ENCODE measurements around the gene APLNR. TPM values are rescaled to one million over a fixed set of nuclear protein-coding genes. Genes with fewer than 3 reads are reported as not detected.

APLNR gene
- total RNA-seq, 2 experiments from 2014 or later, result not detected

DNA sequence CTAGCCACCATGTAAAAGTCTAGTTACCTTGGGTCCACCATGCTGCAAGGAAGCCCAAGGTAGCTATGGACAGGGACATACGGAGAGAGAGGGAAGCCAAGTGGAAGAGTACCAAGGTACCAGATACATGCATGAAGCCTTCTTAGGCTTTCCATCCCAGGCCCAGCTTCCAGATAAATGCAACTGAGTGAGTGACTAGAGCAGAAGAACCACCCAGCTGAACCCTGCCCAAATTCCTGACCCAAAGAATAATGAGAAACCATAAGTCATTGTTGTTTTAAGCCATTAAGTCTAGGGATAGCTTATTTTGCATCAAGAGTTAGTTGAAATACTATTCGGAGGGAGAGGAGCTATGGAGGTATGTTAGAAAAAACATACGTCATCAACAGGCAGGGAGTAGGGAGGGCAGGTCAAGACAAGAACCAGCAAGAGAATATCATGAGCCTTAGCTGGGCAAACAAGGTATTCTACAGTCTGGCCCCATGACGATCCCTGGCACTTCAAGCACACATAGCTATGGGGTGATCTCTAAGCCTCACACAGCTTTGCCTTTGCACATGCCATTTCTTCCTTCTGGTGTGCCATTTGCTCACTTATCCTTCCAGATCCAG lies 36.5 kb upstream of the APLNR start:
- H3K9me3 Mint-ChIP-seq, result peaks cover 11% of the 10 kb centered on the region
- H3K36me3 Mint-ChIP-seq (ENCODE audit: low read depth), result no peaks in the 10 kb centered on the region

DNA sequence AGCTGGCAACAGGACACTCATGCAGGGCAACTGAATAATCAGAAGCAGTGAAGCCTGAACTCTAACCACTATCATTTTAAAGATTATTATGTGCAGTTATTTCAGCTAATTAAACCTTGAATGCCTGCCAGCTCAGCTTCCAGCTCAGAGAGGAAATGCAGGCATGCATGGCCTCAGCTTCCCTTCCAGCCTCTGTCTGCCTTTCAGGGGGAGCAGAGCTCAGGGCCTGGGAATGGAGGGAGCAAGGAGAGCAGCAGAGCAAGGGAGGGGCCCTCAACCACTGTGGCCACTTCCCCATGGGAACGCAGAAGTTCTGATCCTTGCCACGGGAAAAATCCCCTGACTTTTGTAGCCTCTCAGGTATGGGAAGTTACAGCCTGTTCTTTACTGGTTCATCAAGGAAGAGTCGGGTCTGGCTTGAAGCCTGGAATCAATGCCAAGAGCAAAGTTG lies 32.5 kb upstream of the APLNR start:
- H3K9me3 Mint-ChIP-seq, result peaks cover 31% of the 10 kb centered on the region
- no peaks in the 10 kb centered on the region for H3K36me3 Mint-ChIP-seq (ENCODE audit: low read depth)
- H3K27me3 Mint-ChIP-seq (ENCODE audit: low read depth), result peaks cover 8% of the 10 kb centered on the region
- H3K4me1 Mint-ChIP-seq (ENCODE audit: low read depth), result no peaks in the 10 kb centered on the region
- H3K4me3 Mint-ChIP-seq, result no peak overlapping the region
- H3K27ac Mint-ChIP-seq, result no peak overlapping the region
- DNase-seq, result no peak
- CTCF ChIA-PET, result interaction anchor here (1.6 kb wide), 1 partner anchor 20 kb away, joined by 8 read pairs; no protein-coding TSS in a partner anchor
- intact Hi-C loops (cut with micrococcal nuclease), result no loop called here

More for the DNA sequence above, 36.5 kb upstream of the APLNR start:
- CTCF ChIA-PET, result interaction anchor here (0.6 to 0.7 kb wide), 2 partner anchors 52 to 432 kb away, joined by 3 read pairs; no protein-coding TSS in a partner anchor
- H3K4me1 Mint-ChIP-seq (ENCODE audit: low read depth), result peaks cover 5% of the 10 kb centered on the region
- H3K27ac Mint-ChIP-seq, result no peak overlapping the region
- intact Hi-C loops (cut with micrococcal nuclease), result no loop called here
- H3K4me3 Mint-ChIP-seq, result no peak overlapping the region
- DNase-seq, result no peak
- H3K27me3 Mint-ChIP-seq (ENCODE audit: low read depth), result peaks cover 20% of the 10 kb centered on the region

DNA sequence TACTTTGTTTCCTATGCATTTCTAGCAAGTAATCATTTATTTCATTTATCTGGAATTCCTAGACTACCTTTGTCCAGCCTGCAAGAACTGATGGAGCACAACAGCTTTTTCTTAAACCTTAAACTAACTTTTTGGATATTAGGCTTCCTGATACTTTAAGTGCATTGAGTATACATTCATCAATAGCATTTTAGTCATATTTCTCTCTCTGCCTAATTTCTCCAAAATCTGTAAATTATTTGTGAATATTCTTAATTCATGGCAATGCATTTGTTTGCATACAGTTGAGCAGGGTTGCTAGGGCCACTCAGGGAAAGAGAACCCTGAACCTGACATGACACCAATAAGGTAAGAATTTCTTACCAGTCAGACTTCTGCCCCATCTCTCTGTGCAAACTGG lies 29.1 kb upstream of the APLNR start:
- CTCF ChIA-PET, result interaction anchor here (0.7 kb wide), 1 partner anchor 104 kb away, joined by 5 read pairs; no protein-coding TSS in a partner anchor

DNA sequence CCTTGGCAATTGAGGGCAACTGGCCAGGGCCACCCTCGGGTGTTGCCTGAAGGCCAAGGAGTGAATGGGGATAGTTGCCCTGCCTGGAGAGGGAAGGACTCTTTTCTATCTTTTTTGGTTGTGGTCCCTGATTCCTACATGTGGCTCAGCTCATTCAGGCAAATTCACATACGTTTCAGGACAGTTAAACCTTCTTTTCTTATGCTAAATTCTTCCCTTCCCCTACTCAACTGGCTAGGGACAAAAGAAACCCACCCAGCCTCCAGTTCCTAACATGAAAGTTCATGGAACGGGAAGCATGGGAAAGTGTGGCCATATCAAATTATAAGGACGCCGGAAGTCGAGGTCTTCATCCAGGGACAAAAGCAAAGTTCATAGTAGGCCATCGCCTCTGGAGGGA lies 26.3 kb upstream of the APLNR start:
- no peaks in the 10 kb centered on the region for H3K36me3 Mint-ChIP-seq (ENCODE audit: low read depth)
- no peaks in the 10 kb centered on the region for H3K4me1 Mint-ChIP-seq (ENCODE audit: low read depth)
- peaks cover 23% of the 10 kb centered on the region for H3K27me3 Mint-ChIP-seq (ENCODE audit: low read depth)
- peaks cover 22% of the 10 kb centered on the region for H3K9me3 Mint-ChIP-seq
- CTCF ChIA-PET, result interaction anchor here (0.9 kb wide), 1 partner anchor 13 kb away, joined by 5 read pairs; no protein-coding TSS in a partner anchor
- no peak for DNase-seq
- no peak overlapping the region for H3K27ac Mint-ChIP-seq
- H3K4me3 Mint-ChIP-seq, result no peak overlapping the region
- intact Hi-C loops (cut with micrococcal nuclease), result no loop called here

More for the DNA sequence above, 29.1 kb upstream of the APLNR start:
- Mint-ChIP-seq H3K4me3 (no peak overlapping the region), H3K27me3 (ENCODE audit: low read depth) (peaks cover 21% of the 10 kb centered on the region), H3K4me1 (ENCODE audit: low read depth) (no peaks in the 10 kb centered on the region), H3K36me3 (ENCODE audit: low read depth) (no peaks in the 10 kb centered on the region), H3K9me3 (peaks cover 20% of the 10 kb centered on the region), H3K27ac (no peak overlapping the region)
- intact Hi-C loops (cut with micrococcal nuclease), result no loop called here
- DNase-seq, result no peak

DNA sequence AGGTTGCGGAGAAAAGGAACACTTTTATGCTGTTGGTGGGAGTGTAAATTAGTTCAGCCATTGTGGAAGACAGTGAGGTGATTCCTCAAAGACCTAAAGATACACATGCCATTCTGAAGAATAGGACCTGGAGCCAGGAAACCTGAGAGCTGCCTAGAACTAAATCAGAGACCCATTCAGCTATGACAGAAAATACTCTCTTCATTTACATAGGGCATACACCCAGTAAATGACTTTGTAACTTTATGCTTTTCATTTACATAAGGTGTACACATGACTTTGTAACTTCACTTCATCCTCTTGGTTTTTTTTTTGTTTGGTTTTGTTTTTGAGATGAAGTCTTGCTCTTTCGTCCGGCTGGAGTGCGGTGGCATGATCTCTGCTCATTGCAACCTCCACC lies 25.1 kb upstream of the APLNR start:
- H3K4me3 Mint-ChIP-seq, result no peak overlapping the region
- CTCF ChIA-PET, result no interaction called here

DNA sequence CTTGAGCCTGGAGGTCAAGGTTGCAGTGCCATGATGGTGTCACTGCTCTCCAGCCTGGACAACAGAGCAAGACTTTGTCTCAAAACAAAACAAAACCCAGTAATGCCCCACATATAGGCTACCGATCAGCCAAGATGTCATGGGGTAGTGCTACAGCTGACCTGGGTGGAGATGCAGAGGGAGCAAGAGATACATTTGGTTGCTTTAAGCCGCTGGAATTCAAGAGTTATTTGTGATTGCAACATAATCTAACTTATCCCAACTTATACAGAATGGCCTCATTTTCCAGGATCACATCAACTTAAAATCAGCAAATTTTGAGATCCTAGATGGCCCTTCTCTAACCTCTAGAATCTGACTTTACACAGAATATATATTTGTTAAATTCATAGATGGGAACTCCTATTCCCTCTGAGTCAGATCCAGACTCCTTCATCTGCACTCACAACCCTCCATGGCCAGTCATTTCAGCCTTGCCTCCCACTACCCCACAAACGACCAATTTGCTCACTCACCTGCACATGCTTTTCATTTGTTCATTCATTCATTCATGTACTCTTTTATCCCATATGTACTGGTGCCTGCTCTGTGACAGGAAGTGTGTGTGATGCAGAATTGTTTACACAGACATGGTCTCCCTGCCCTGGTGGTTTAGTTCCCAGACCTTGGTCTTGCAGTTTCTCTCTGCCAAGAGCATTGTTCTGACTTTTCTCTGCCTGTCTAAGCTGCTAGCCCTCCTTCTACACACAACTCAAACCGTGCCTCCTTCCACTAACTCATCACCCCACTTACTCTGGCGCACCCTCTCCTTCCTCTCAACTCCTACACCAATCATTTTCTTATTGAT lies 24.1 kb upstream of the APLNR start:
- H3K4me3 Mint-ChIP-seq, result no peak overlapping the region
- no peak overlapping the region for H3K27ac Mint-ChIP-seq
- H3K9me3 Mint-ChIP-seq, result peaks cover 12% of the 10 kb centered on the region
- H3K4me1 Mint-ChIP-seq (ENCODE audit: low read depth), result no peaks in the 10 kb centered on the region
- H3K27me3 Mint-ChIP-seq (ENCODE audit: low read depth), result peaks cover 20% of the 10 kb centered on the region
- H3K36me3 Mint-ChIP-seq (ENCODE audit: low read depth), result no peaks in the 10 kb centered on the region
- DNase-seq, result no peak
- CTCF ChIA-PET, result interaction anchor here (0.9 to 1.6 kb wide), 3 partner anchors 9 to 14 kb away, joined by 3 to 8 read pairs (median 3); no protein-coding TSS in a partner anchor
- intact Hi-C loops (cut with micrococcal nuclease), result no loop called here

More for the DNA sequence above, 25.1 kb upstream of the APLNR start:
- Mint-ChIP-seq H3K4me1 (ENCODE audit: low read depth) (no peaks in the 10 kb centered on the region), H3K9me3 (peaks cover 16% of the 10 kb centered on the region), H3K36me3 (ENCODE audit: low read depth) (no peaks in the 10 kb centered on the region), H3K27me3 (ENCODE audit: low read depth) (peaks cover 20% of the 10 kb centered on the region), H3K27ac (no peak overlapping the region)
- intact Hi-C loops (cut with micrococcal nuclease), result no loop called here
- DNase-seq, result no peak

- H3K4me3 Mint-ChIP-seq, result no peak overlapping the region
- CTCF ChIA-PET, result no interaction called here
- H3K27ac Mint-ChIP-seq, result no peak overlapping the region
- H3K27me3 Mint-ChIP-seq (ENCODE audit: low read depth), result peaks cover 44% of the 10 kb centered on the region
- no peaks in the 10 kb centered on the region for H3K4me1 Mint-ChIP-seq (ENCODE audit: low read depth)
- intact Hi-C loops (cut with micrococcal nuclease), result no loop called here
- H3K9me3 Mint-ChIP-seq, result peaks cover 3% of the 10 kb centered on the region
- no peaks in the 10 kb centered on the region for H3K36me3 Mint-ChIP-seq (ENCODE audit: low read depth)
- DNase-seq, result no peak
These were observed 19.1 kb upstream of the APLNR start for GRCh38 chr11:57256119-57256518.

DNA sequence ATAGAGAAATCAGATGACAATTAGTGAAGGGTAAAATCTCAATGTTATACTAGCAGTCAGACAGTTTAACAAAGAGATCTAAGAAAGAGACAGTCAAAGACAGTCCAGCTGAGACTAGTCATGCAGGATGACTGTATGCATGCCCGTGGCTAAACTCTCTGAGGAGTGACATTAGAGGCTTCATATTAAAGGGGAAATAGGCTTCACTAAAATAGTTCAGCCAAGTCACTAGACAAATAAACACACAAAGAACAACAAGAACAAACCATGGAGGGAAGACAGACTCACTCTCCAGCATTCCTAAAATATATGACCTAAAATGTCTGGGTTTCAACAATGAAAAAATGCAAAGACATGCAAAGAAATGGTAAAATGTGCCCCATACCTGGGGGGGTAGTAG lies 18.6 kb upstream of the APLNR start:
- intact Hi-C loops (cut with micrococcal nuclease), result no loop called here
- no peaks in the 10 kb centered on the region for H3K36me3 Mint-ChIP-seq (ENCODE audit: low read depth)
- H3K27me3 Mint-ChIP-seq (ENCODE audit: low read depth), result peaks cover 49% of the 10 kb centered on the region
- no peak overlapping the region for H3K27ac Mint-ChIP-seq
- no peak overlapping the region for H3K4me3 Mint-ChIP-seq
- H3K9me3 Mint-ChIP-seq, result peaks cover 3% of the 10 kb centered on the region
- CTCF ChIA-PET, result interaction anchor here (1.1 to 1.2 kb wide), 2 partner anchors 19 to 415 kb away, joined by 3 to 4 read pairs; no protein-coding TSS in a partner anchor
- DNase-seq, result no peak
- no peaks in the 10 kb centered on the region for H3K4me1 Mint-ChIP-seq (ENCODE audit: low read depth)

DNA sequence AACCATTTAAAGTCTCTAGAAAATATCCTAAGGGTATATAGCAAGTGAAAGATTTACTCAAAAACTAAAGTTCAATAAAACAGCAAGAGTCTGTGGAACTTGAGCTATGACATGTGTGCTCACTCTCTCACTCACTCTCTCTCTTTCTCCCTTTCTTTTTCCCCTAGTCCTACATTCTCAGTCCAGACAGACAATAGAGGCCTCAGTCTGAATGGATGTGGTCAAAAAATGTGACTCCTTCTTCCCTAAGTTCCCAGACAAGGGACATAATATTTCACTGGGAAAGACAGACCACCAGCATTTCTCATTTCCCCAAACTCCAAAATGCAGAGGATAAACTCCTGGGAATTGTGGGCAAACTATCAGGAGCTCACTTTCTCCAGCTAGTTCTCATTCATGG lies 17.6 kb upstream of the APLNR start:
- H3K27me3 Mint-ChIP-seq (ENCODE audit: low read depth), result peaks cover 49% of the 10 kb centered on the region
- CTCF ChIA-PET, result interaction anchor here (1.1 to 1.2 kb wide), 2 partner anchors 20 to 414 kb away, joined by 3 to 4 read pairs; no protein-coding TSS in a partner anchor
- peaks cover 3% of the 10 kb centered on the region for H3K9me3 Mint-ChIP-seq
- H3K4me3 Mint-ChIP-seq, result no peak overlapping the region
- intact Hi-C loops (cut with micrococcal nuclease), result no loop called here
- H3K27ac Mint-ChIP-seq, result no peak overlapping the region
- H3K36me3 Mint-ChIP-seq (ENCODE audit: low read depth), result no peaks in the 10 kb centered on the region
- no peak for DNase-seq
- peaks cover 2% of the 10 kb centered on the region for H3K4me1 Mint-ChIP-seq (ENCODE audit: low read depth)

GRCh38 chr11:57251491-57252104 lies 14.5 kb upstream of the APLNR start:
- CTCF ChIA-PET, result interaction anchor here (0.7 to 3.2 kb wide), 5 partner anchors 9 to 411 kb away, joined by 3 to 12 read pairs (median 4); no protein-coding TSS in a partner anchor
- no peak for DNase-seq
- no peak overlapping the region for H3K27ac Mint-ChIP-seq
- H3K4me3 Mint-ChIP-seq, result no peak overlapping the region
- H3K36me3 Mint-ChIP-seq (ENCODE audit: low read depth), result no peaks in the 10 kb centered on the region
- intact Hi-C loops (cut with micrococcal nuclease), result no loop called here
- no peaks in the 10 kb centered on the region for H3K9me3 Mint-ChIP-seq
- peaks cover 46% of the 10 kb centered on the region for H3K27me3 Mint-ChIP-seq (ENCODE audit: low read depth)
- peaks cover 2% of the 10 kb centered on the region for H3K4me1 Mint-ChIP-seq (ENCODE audit: low read depth)

- Mint-ChIP-seq H3K9me3 (no peaks in the 10 kb centered on the region), H3K27ac (no peak overlapping the region), H3K4me3 (no peak overlapping the region), H3K27me3 (ENCODE audit: low read depth) (peaks cover 45% of the 10 kb centered on the region), H3K36me3 (ENCODE audit: low read depth) (no peaks in the 10 kb centered on the region), H3K4me1 (ENCODE audit: low read depth) (peaks cover 2% of the 10 kb centered on the region)
- DNase-seq, result no peak
- intact Hi-C loops (cut with micrococcal nuclease), result no loop called here
- CTCF ChIA-PET, result interaction anchor here (0.8 to 3.2 kb wide), 7 partner anchors 14 to 410 kb away, joined by 3 to 48 read pairs (median 5); no protein-coding TSS in a partner anchor
These were observed 14.0 kb upstream of the APLNR start for GRCh38 chr11:57251037-57251436.

Measured in activated naive CD4-positive, alpha-beta T cell treated with anti-CD3 and anti-CD28 coated beads for 36 hours (primary cell).